ENCODE data around the gene ELP2.

GRCh38 chr18:36211612-36212065, 81.9 kb downstream of the ELP2 start:
- no peak for TF ChIP-seq SMC3 (conservative IDR thresholded peaks at IDR 0.05; ENCODE audit: poor library complexity)
- no peak for TF ChIP-seq CTCF (IDR thresholded peaks at IDR 0.05; ENCODE audit: poor library complexity, severe bottlenecking)
- TF ChIP-seq EZH2 (IDR thresholded peaks at IDR 0.05; ENCODE audit: borderline replicate concordance, insufficient read depth, low read length, poor library complexity, severe bottlenecking) = no peak

Data from neural cell (in vitro differentiated cells).